A549 (cell line): ENCODE data around the gene RASGRP1. TPM values are rescaled to one million over a fixed set of nuclear protein-coding genes. Genes with fewer than 3 reads are reported as not detected.

Source experiments
- ATAC-seq, 2 experiments: fragments of 200-7000 bp in 1 of 2; fragments of >200 bp in 1 of 2; cut with Nextera tagmentation in 1 of 2; cut with Tn5 transposase in 1 of 2; 3 replicates each; pipeline versions ENCODE4 v1.8.0 to v1.9.1; 2018 to 2020; ENCODE audit warnings: mild to moderate bottlenecking in 1 of 2, moderate library complexity in 1 of 2
- CTCF ChIA-PET: fragments of 300-600 bp; sonication (Branson Sonifier 250); formaldehyde crosslinking; extraction: SDS; loops from one replicate; lab custom pipeline; 2021; ENCODE audit warnings: antibody characterized with exemption, inconsistent platforms; lab: Yijun Ruan, JAX
- POLR2A ChIA-PET: fragments of 350-600 bp; formaldehyde crosslinking; extraction: SDS; loops from one replicate; lab custom pipeline; 2021; ENCODE audit warnings: antibody characterized with exemption, inconsistent platforms; lab: Yijun Ruan, JAX
- DNase-seq, 2 experiments: peaks; one replicate each; pipeline versions ENCODE4 v3.0.0 to v3.0.0-alpha.2; 2011 to 2016; ENCODE audit warnings: low read depth in 1 of 2, low spot score in 1 of 2
- FAIRE-seq: peaks from 2 replicates; lab custom pipeline; 2011; peaks lifted over from hg19 to GRCh38; lab: Jason Lieb, UNC
- H3K27ac ChIP-seq, 2 experiments: fragments of >200 bp; sonication (Bioruptor Twin); formaldehyde crosslinking; 3 replicates each; pipeline ENCODE4 v1.5.1; 2016 to 2017
- H3K4me1 ChIP-seq: fragments of >200 bp; sonication (Bioruptor Twin); formaldehyde crosslinking; 3 replicates; pipeline ENCODE4 v1.6.1; 2016
- H3K4me2 ChIP-seq: fragments of >200 bp; sonication (Bioruptor Twin); formaldehyde crosslinking; 3 replicates; pipeline ENCODE4 v1.6.1; 2016
- H3K4me3 ChIP-seq: fragments of >200 bp; sonication (Bioruptor Twin); formaldehyde crosslinking; 3 replicates; pipeline ENCODE4 v1.5.1; 2016
- H3K9me3 ChIP-seq: fragments of >200 bp; sonication (Bioruptor Twin); formaldehyde crosslinking; 3 replicates; pipeline ENCODE4 v1.6.1; 2016
- CBX8 ChIP-seq: fragments of 200-600 bp; sonication (generic); IDR thresholded peaks from 2 replicates; pipeline ENCODE4 v1.6.1; 2016
- CEBPB ChIP-seq, 2 experiments: fragments of >200 bp in 1 of 2; sonication (Bioruptor Twin) in 1 of 2; formaldehyde crosslinking in 1 of 2; IDR thresholded peaks; 2 replicates each; pipeline ENCODE4 v1.6.1; 2012 to 2016
- ELK1 ChIP-seq: fragments of 150-350 bp; IDR thresholded peaks from 2 replicates; pipeline ENCODE4 v1.6.1; 2014; ENCODE audit warnings: low read depth, mild to moderate bottlenecking, low read length
- EP300 ChIP-seq, 2 experiments: fragments of >200 bp; sonication (Bioruptor Twin); formaldehyde crosslinking; IDR thresholded peaks; 2 replicates in 1 of 2; 3 replicates in 1 of 2; pipeline ENCODE4 v1.6.1; 2016 to 2017
- HES2 ChIP-seq: fragments of >200 bp; sonication (Bioruptor Twin); formaldehyde crosslinking; IDR thresholded peaks from 2 replicates; pipeline ENCODE4 v1.6.1; 2016
- JUNB ChIP-seq: fragments of >200 bp; sonication (Bioruptor Twin); formaldehyde crosslinking; IDR thresholded peaks from 2 replicates; pipeline ENCODE4 v1.6.1; 2016
- KDM1A ChIP-seq: fragments of 200-600 bp; sonication (generic); IDR thresholded peaks from 2 replicates; pipeline ENCODE4 v1.6.1; 2016; ENCODE audit warnings: low read depth, mild to moderate bottlenecking
- MAFK ChIP-seq: fragments of 450-650 bp; IDR thresholded peaks from 2 replicates; pipeline ENCODE4 v1.6.1; 2014; ENCODE audit not compliant: partially characterized antibody
- MAX ChIP-seq: IDR thresholded peaks from 2 replicates; pipeline ENCODE4 v1.6.1; 2012
- MAZ ChIP-seq: fragments of 150-350 bp; IDR thresholded peaks from 2 replicates; pipeline ENCODE4 v1.6.1; 2014; ENCODE audit warnings: antibody characterized with exemption, low read depth, low read length, borderline replicate concordance
- MYC ChIP-seq: IDR thresholded peaks from 2 replicates; pipeline ENCODE4 v1.6.1; 2012; ENCODE audit warnings: mild to moderate bottlenecking, inconsistent platforms, low read length, improper control_type of control experiment, borderline replicate concordance
- NPAS2 ChIP-seq: fragments of 250-450 bp; sonication (Bioruptor Pico); IDR thresholded peaks from 2 replicates; pipeline ENCODE4 v1.8.0; 2022; ENCODE audit warnings: mild to moderate bottlenecking, moderate library complexity, borderline replicate concordance
- POLR2AphosphoS2 ChIP-seq: conservative IDR thresholded peaks from 2 replicates; pipeline ENCODE4 v1.6.1; 2012; ENCODE audit warnings: low read length, improper control_type of control experiment, inconsistent platforms
- RAD21 ChIP-seq, 2 experiments: fragments of >200 bp in 1 of 2; sonication (Bioruptor Twin) in 1 of 2; formaldehyde crosslinking in 1 of 2; IDR thresholded peaks in 1 of 2; conservative IDR thresholded peaks in 1 of 2; 2 replicates in 1 of 2; 3 replicates in 1 of 2; pipeline ENCODE4 v1.6.1; 2012 to 2018; ENCODE audit warnings: inconsistent platforms in 1 of 2
- RNF2 ChIP-seq: fragments of 200-600 bp; sonication (generic); IDR thresholded peaks from 2 replicates; pipeline ENCODE4 v1.6.1; 2016; ENCODE audit warnings: low read depth, mild to moderate bottlenecking, antibody characterized with exemption, moderate library complexity, borderline replicate concordance
- SMC3 ChIP-seq: fragments of >200 bp; sonication (Bioruptor Twin); formaldehyde crosslinking; IDR thresholded peaks from 3 replicates; pipeline ENCODE4 v1.6.1; 2018; ENCODE audit warnings: inconsistent platforms
- TFCP2L1 ChIP-seq: fragments of 250-450 bp; sonication (Bioruptor Pico); IDR thresholded peaks from 2 replicates; pipeline ENCODE4 v1.5.0; 2021; ENCODE audit warnings: mild to moderate bottlenecking
- TP53 ChIP-seq: fragments of 250-450 bp; sonication (Bioruptor Pico); IDR thresholded peaks from 2 replicates; pipeline ENCODE4 v1.5.0; 2021; ENCODE audit warnings: mild to moderate bottlenecking, moderate library complexity
- ZNF302 ChIP-seq: fragments of 250-450 bp; sonication (Bioruptor Pico); IDR thresholded peaks from 2 replicates; pipeline ENCODE4 v1.9.0; 2021; ENCODE audit warnings: inconsistent platforms, mild to moderate bottlenecking, moderate library complexity
- WGBS: methylation state at CpG from one replicate; pipeline ENCODE4 v1.1.6; 2017; ENCODE audit errors: missing lambda C conversion rate; 5-methylcytosine and 5-hydroxymethylcytosine counted together
- polyA plus RNA-seq, 4 experiments: library from polyadenylated mRNA; depleted of rRNA in 3 of 4; stranded (reverse); fragments of >200 nt; fragmentation: RNase III in 1 of 4; extraction: RNeasy Plus Mini Kit Qiagen cat#74134 plus additional on column Dnase treatment in 1 of 4; gene quantifications; 2 replicates in 3 of 4; 3 replicates in 1 of 4; pipeline ENCODE4 v1.2.3, GENCODE V29; 2011 to 2017

The RASGRP1 gene
- polyA plus RNA-seq, 2 of the 4 experiments (the other 2 are of a cell fraction) = 0.70 to 1.2 TPM

- TF ChIP-seq CEBPB (IDR thresholded peaks at IDR 0.05) (no peak), POLR2AphosphoS2 (no peak), CBX8 (no peak), TP53 (CRISPR knock-in tag) (no peak), ELK1 (no peak), RAD21 (conservative IDR thresholded peaks at IDR 0.05 in 1 of 2, IDR thresholded peaks at IDR 0.05 in 1 of 2) (no peak)
- H3K4me2 ChIP-seq = no peak overlapping the region
- DNase-seq = no peak
- no peak overlapping the region for H3K27ac ChIP-seq
- WGBS = 62% methylated on average over 7 of the region's 7 CpGs
- no peak for FAIRE-seq
- no peaks in the 10 kb centered on the region for H3K9me3 ChIP-seq
- ChIA-PET CTCF (no interaction called here), POLR2A (no interaction called here)
- H3K4me1 ChIP-seq = no peaks in the 10 kb centered on the region
- no peak overlapping the region for H3K4me3 ChIP-seq
- ATAC-seq = no peak
Measured at GRCh38 chr15:38577424-38577987, 12.9 kb upstream of the RASGRP1 start.

- H3K4me3 ChIP-seq = no peak overlapping the region
- FAIRE-seq (no peak), DNase-seq (no peak), ATAC-seq (no peak)
- no peak overlapping the region for H3K27ac ChIP-seq
- POLR2A ChIA-PET = no interaction called here
- no peaks in the 10 kb centered on the region for H3K4me1 ChIP-seq
- CTCF ChIA-PET = no interaction called here
- no peak overlapping the region for H3K4me2 ChIP-seq
- no peaks in the 10 kb centered on the region for H3K9me3 ChIP-seq
- no peak for TF ChIP-seq NPAS2 (CRISPR knock-in tag)
- no peak for TF ChIP-seq TFCP2L1 (CRISPR knock-in tag)
- WGBS = 89% methylated on average over 3 of the region's 3 CpGs
Measured at GRCh38 chr15:38576837-38577236, 12.2 kb upstream of the RASGRP1 start.

GRCh38 chr15:38576261-38576660 is 11.6 kb upstream of the RASGRP1 start:
- Histone ChIP-seq H3K9me3 (no peaks in the 10 kb centered on the region), H3K4me1 (no peaks in the 10 kb centered on the region), H3K4me3 (no peak overlapping the region)
- DNase-seq = no peak
- POLR2A ChIA-PET = no interaction called here
- no peak for TF ChIP-seq HES2
- TF ChIP-seq NPAS2 (CRISPR knock-in tag) = no peak
- TF ChIP-seq KDM1A = no peak
- TF ChIP-seq MYC = no peak
- no peak for TF ChIP-seq SMC3
- no peak for TF ChIP-seq MAZ
- TF ChIP-seq EP300 (IDR thresholded peaks at IDR 0.05) = no peak
- no peak for TF ChIP-seq RNF2
- no peak for TF ChIP-seq CEBPB (IDR thresholded peaks at IDR 0.05)
- no peak for TF ChIP-seq TFCP2L1 (CRISPR knock-in tag)
- TF ChIP-seq MAFK = no peak
- no peak for TF ChIP-seq MAX
- TF ChIP-seq, all 56 proteins: peak for 0
- FAIRE-seq = no peak
- H3K4me2 ChIP-seq = no peak overlapping the region
- WGBS = 4% methylated on average over 1 of the region's 1 CpG
- no peak overlapping the region for H3K27ac ChIP-seq
- ATAC-seq = no peak
- CTCF ChIA-PET = no interaction called here

GRCh38 chr15:38565287-38565670 is 665 bp upstream of the RASGRP1 start:
- Histone ChIP-seq H3K4me2 (peak overlapping the region; percentile 82), H3K27ac (peak overlapping the region in 1 of 2 experiments; percentile 86; a peak in 2 of 6 replicates), H3K4me3 (peak overlapping the region; percentile 60; the same call in 1 of the 3 replicates), H3K9me3 (no peaks in the 10 kb centered on the region), H3K4me1 (no peaks in the 10 kb centered on the region)
- TF ChIP-seq JUNB = no peak
- no peak for TF ChIP-seq MAX
- TF ChIP-seq KDM1A = no peak
- TF ChIP-seq ZNF302 (CRISPR knock-in tag) = no peak
- DNase-seq = no peak
- no peak; a peak in 1 of 6 replicates for ATAC-seq
- CTCF ChIA-PET = interaction anchor here (1.4 to 2.5 kb wide), 2 partner anchors 83 to 158 kb away, joined by 4 to 33 read pairs; no protein-coding TSS in a partner anchor
- no peak for FAIRE-seq
- 75% methylated on average over 10 of the region's 16 CpGs for WGBS
- POLR2A ChIA-PET = no interaction called here
